Measurements from ENCODE around the gene KIF5B.
"Not testable (repeated sequence)": the region's sequence is repeated elsewhere in the genome, so short reads cannot be mapped to it uniquely, and the experiment has no call there.

KIF5B gene

GRCh38 chr10:32103721-32104120 is 47.5 kb upstream of the KIF5B start:
- TF ChIP-seq CTCF (IDR thresholded peaks at IDR 0.05; ENCODE audit: poor library complexity, severe bottlenecking) = no peak
- Histone ChIP-seq H3K36me3 (ENCODE audit: low read depth) (no peaks in the 10 kb centered on the region), H3K4me3 (ENCODE audit: severe bottlenecking) (no peak overlapping the region), H3K4me1 (ENCODE audit: insufficient read depth, poor library complexity, severe bottlenecking) (no peaks in the 10 kb centered on the region), H3K9me3 (ENCODE audit: severe bottlenecking) (no peaks in the 10 kb centered on the region), H3K27me3 (ENCODE audit: insufficient read depth, poor library complexity, severe bottlenecking) (no peaks in the 10 kb centered on the region), H3K27ac (ENCODE audit: poor library complexity, severe bottlenecking) (no peak overlapping the region)
- DNase-seq (ENCODE audit: low spot score) (no peak), ATAC-seq (ENCODE audit: low read depth) (no peak)

GRCh38 chr10:32098566-32099259 is 42.5 kb upstream of the KIF5B start:
- not testable (repeated sequence) for H3K4me1 ChIP-seq (ENCODE audit: insufficient read depth, poor library complexity, severe bottlenecking); H3K27ac ChIP-seq (ENCODE audit: poor library complexity, severe bottlenecking); H3K27me3 ChIP-seq (ENCODE audit: insufficient read depth, poor library complexity, severe bottlenecking); ATAC-seq (ENCODE audit: low read depth); H3K36me3 ChIP-seq (ENCODE audit: low read depth); DNase-seq (ENCODE audit: low spot score); H3K4me3 ChIP-seq (ENCODE audit: severe bottlenecking); H3K9me3 ChIP-seq (ENCODE audit: severe bottlenecking)

- Histone ChIP-seq H3K9me3 (ENCODE audit: severe bottlenecking) (no peaks in the 10 kb centered on the region), H3K27ac (ENCODE audit: poor library complexity, severe bottlenecking) (no peak overlapping the region), H3K4me3 (ENCODE audit: severe bottlenecking) (no peak overlapping the region), H3K27me3 (ENCODE audit: insufficient read depth, poor library complexity, severe bottlenecking) (no peaks in the 10 kb centered on the region), H3K4me1 (ENCODE audit: insufficient read depth, poor library complexity, severe bottlenecking) (no peaks in the 10 kb centered on the region), H3K36me3 (ENCODE audit: low read depth) (no peaks in the 10 kb centered on the region)
- DNase-seq (ENCODE audit: low spot score) = no peak
- TF ChIP-seq CTCF (IDR thresholded peaks at IDR 0.05; ENCODE audit: poor library complexity, severe bottlenecking) = no peak
- 0 out of 3 replicates have a peak, but pooled peaks have one; percentile 31 for ATAC-seq (ENCODE audit: low read depth)
These were observed 39.0 kb upstream of the KIF5B start for GRCh38 chr10:32095116-32095733.

GRCh38 chr10:32093650-32094049 is 37.4 kb upstream of the KIF5B start:
- Histone ChIP-seq H3K9me3 (ENCODE audit: severe bottlenecking) (no peaks in the 10 kb centered on the region), H3K27ac (ENCODE audit: poor library complexity, severe bottlenecking) (no peak overlapping the region), H3K4me1 (ENCODE audit: insufficient read depth, poor library complexity, severe bottlenecking) (no peaks in the 10 kb centered on the region), H3K36me3 (ENCODE audit: low read depth) (no peaks in the 10 kb centered on the region), H3K27me3 (ENCODE audit: insufficient read depth, poor library complexity, severe bottlenecking) (no peaks in the 10 kb centered on the region), H3K4me3 (ENCODE audit: severe bottlenecking) (no peak overlapping the region)
- ATAC-seq (ENCODE audit: low read depth) (no peak), DNase-seq (ENCODE audit: low spot score) (no peak)
- TF ChIP-seq CTCF (IDR thresholded peaks at IDR 0.05; ENCODE audit: poor library complexity, severe bottlenecking) = no peak

- no peak for DNase-seq (ENCODE audit: low spot score)
- TF ChIP-seq CTCF (IDR thresholded peaks at IDR 0.05; ENCODE audit: poor library complexity, severe bottlenecking) = no peak
- no peak for ATAC-seq (ENCODE audit: low read depth)
These were observed 34.8 kb upstream of the KIF5B start for GRCh38 chr10:32091046-32091445.

More at GRCh38 chr10:32091046-32091445, 34.8 kb upstream of the KIF5B start:
- Histone ChIP-seq H3K27ac (ENCODE audit: poor library complexity, severe bottlenecking) (no peak overlapping the region), H3K27me3 (ENCODE audit: insufficient read depth, poor library complexity, severe bottlenecking) (no peaks in the 10 kb centered on the region), H3K9me3 (ENCODE audit: severe bottlenecking) (no peaks in the 10 kb centered on the region), H3K36me3 (ENCODE audit: low read depth) (no peaks in the 10 kb centered on the region), H3K4me1 (ENCODE audit: insufficient read depth, poor library complexity, severe bottlenecking) (no peaks in the 10 kb centered on the region), H3K4me3 (ENCODE audit: severe bottlenecking) (no peak overlapping the region)
